ENCODE measurements around the gene TMEM240. TPM values are rescaled to one million over a fixed set of nuclear protein-coding genes. Genes with fewer than 3 reads are reported as not detected.

TMEM240 gene
- total and polyA plus RNA-seq, 10 of the 15 experiments (the other 5 are each of a cell fraction or from before 2014, with no cell fraction given): 0.17 to 0.49 TPM; not detected in 8

DNA sequence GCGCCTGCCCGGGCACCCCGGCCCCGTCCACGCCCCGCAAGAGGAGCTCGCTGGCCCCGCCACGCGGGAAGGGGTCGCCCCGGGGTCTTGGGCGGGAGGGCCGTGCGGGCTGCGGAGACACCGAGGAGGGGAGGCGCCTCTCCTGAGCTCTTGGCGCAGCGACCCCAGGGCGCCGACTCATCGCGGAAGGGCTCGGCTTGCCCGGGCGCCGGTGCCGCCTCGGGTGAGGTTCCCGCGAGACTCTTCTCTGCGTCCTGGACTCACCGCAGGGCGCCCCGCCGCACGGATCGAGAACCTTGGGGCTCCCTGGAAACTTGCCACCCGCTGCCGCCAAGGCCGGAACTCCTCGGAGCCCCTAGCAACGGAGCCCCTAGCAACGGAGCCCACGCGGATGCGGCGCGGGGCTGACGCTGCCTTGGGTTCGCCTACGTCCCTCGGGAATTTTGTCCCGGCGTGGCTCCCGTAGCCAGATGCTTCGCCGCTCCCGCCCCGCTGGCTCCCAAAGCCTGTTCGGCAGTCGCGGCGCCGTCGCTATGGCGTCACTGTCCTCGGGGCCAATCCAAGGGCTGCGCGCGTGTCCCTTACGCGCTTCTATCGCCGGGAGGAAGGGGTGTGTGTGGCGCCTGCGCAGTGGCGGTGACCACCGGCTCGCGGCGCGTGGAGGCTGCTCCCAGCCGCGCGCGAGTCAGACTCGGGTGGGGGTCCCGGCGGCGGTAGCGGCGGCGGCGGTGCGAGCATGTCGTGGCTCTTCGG is 28.7 kb downstream of the TMEM240 start, which contains the start of gene ATAD3A (continued):
- no peak for TF ChIP-seq YBX1 (IDR thresholded peaks at IDR 0.05)
- TF ChIP-seq PAX5 (IDR thresholded peaks at IDR 0.05; ENCODE audit: borderline replicate concordance, low read depth, low read length): peak; percentile 6; the same call in 1 of the 2 replicates
- peak in 1 of 2 experiments; percentile 77; a peak in 2 of 4 replicates for TF ChIP-seq BHLHE40 (IDR thresholded peaks at IDR 0.05; ENCODE audit: borderline replicate concordance in 1 of 2, low read depth in 2 of 2, low read length in 1 of 2)
- peak; percentile 80 for TF ChIP-seq RFX5 (IDR thresholded peaks at IDR 0.05; ENCODE audit: low read depth, low read length)
- TF ChIP-seq EGR1 (IDR thresholded peaks at IDR 0.05; ENCODE audit: borderline replicate concordance in 1 of 2, low read depth in 2 of 2, low read length in 2 of 2): peak; percentile 27 to 74; a peak in 2 of 3 replicates
- peak; percentile 55 for TF ChIP-seq SIX5 (IDR thresholded peaks at IDR 0.05; ENCODE audit: low read depth, low read length, severe bottlenecking)
- no peak for TF ChIP-seq NR2C2 (IDR thresholded peaks at IDR 0.05; ENCODE audit: borderline replicate concordance, control insufficient read depth, insufficient read length, low read depth)
- peak; percentile 99 for TF ChIP-seq CREM (IDR thresholded peaks at IDR 0.05; ENCODE audit: low read depth)
- no peak for TF ChIP-seq USF2 (IDR thresholded peaks at IDR 0.05; ENCODE audit: borderline replicate concordance, low read depth, low read length)
- peak; percentile 86 for TF ChIP-seq NFYB (IDR thresholded peaks at IDR 0.05; ENCODE audit: insufficient read depth, low read depth, low read length)
- peak; percentile 52 for TF ChIP-seq ATF7 (IDR thresholded peaks at IDR 0.05; ENCODE audit: low read depth)
- peak; percentile 77; the same call in 1 of the 2 replicates for TF ChIP-seq POLR2AphosphoS5 (IDR thresholded peaks at IDR 0.05; ENCODE audit: low read length)
- peak; percentile 44 for TF ChIP-seq E4F1 (IDR thresholded peaks at IDR 0.05; ENCODE audit: borderline replicate concordance, partially characterized antibody)
- peak; percentile 9; the same call in 2 of the 3 replicates for TF ChIP-seq POU2F2 (IDR thresholded peaks at IDR 0.05; ENCODE audit: borderline replicate concordance, low read depth, low read length)
- peak; percentile 70 for TF ChIP-seq BMI1 (IDR thresholded peaks at IDR 0.05; ENCODE audit: borderline replicate concordance)
- peak; percentile 98 for TF ChIP-seq CHD2 (IDR thresholded peaks at IDR 0.05; ENCODE audit: borderline replicate concordance, low read depth, low read length)
- peak; percentile 50; the same call in 1 of the 2 replicates for TF ChIP-seq ASH2L (IDR thresholded peaks at IDR 0.05; ENCODE audit: borderline replicate concordance, low read depth)
- TF ChIP-seq HDGF (IDR thresholded peaks at IDR 0.05): peak; percentile 81
- TF ChIP-seq, protein P1, sequence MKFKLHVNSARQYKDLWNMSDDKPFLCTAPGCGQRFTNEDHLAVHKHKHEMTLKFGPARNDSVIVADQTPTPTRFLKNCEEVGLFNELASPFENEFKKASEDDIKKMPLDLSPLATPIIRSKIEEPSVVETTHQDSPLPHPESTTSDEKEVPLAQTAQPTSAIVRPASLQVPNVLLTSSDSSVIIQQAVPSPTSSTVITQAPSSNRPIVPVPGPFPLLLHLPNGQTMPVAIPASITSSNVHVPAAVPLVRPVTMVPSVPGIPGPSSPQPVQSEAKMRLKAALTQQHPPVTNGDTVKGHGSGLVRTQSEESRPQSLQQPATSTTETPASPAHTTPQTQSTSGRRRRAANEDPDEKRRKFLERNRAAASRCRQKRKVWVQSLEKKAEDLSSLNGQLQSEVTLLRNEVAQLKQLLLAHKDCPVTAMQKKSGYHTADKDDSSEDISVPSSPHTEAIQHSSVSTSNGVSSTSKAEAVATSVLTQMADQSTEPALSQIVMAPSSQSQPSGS (IDR thresholded peaks at IDR 0.05; ENCODE audit: low read length): no peak
- TF ChIP-seq ZNF207 (IDR thresholded peaks at IDR 0.05; ENCODE audit: borderline replicate concordance): peak; percentile 95
- TF ChIP-seq, protein P2, sequence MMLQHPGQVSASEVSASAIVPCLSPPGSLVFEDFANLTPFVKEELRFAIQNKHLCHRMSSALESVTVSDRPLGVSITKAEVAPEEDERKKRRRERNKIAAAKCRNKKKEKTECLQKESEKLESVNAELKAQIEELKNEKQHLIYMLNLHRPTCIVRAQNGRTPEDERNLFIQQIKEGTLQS (IDR thresholded peaks at IDR 0.05; ENCODE audit: borderline replicate concordance, extremely low read depth, low read depth, low read length): peak; percentile 57; the same call in 1 of the 2 replicates

Measured in GM12878 (cell line).